GM12873 (cell line): Measurements from ENCODE around the gene GSE1.

Experiments
- CTCF ChIP-seq: IDR thresholded peaks from 2 replicates; pipeline ENCODE4 v1.5.1; 2012; ENCODE audit warnings: low read depth, mild to moderate bottlenecking, moderate library complexity, low read length, control low read depth; ENCODE audit not compliant: insufficient read depth; ENCODE audit errors: missing control alignments

The GSE1 gene

DNA sequence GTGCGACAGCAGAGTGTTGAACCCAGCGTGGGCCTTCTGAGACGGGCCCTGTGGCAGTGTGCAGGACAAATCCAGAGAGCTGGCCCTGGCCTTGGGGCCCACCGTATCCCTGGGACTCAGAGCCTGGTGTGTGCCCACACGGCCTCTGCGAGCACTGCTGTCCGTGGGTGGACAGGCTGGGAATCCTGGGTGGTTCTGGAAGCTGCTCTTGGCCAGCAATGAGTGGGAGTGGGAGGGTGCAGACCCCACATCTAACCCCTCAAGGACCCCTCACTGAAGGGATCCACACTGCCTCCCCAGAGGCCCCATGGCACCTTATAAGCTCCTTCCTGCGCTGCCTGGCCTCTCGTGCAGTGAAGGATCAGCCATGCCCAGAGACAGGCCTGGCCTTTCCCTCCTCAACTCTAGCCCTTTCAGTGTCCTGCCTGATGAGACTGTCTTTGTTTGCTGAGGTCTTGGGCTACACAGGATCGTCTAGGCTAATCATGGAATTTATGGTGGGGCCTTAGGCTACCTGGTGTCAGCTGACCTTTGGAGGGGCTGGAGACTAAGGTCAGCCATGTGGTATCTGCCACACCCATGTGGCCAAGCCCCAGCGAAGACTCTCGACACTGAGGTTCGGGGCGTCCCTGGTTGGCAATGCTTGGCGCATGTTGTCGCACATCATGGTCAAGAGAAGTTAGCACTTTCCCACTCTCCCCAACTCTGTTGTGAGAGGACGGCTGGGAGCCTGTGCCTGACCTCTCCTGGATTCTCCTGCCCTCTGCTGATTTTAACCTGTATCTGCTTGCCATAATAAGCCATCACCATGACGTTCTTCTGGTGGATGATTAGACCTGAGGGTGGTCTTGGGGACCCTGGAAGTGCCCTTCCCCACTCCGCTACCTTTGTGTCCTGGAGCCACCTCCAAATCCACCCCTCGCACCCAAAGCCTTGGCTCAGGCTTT is 92.1 kb downstream of the GSE1 start:
- TF ChIP-seq CTCF: no peak

DNA sequence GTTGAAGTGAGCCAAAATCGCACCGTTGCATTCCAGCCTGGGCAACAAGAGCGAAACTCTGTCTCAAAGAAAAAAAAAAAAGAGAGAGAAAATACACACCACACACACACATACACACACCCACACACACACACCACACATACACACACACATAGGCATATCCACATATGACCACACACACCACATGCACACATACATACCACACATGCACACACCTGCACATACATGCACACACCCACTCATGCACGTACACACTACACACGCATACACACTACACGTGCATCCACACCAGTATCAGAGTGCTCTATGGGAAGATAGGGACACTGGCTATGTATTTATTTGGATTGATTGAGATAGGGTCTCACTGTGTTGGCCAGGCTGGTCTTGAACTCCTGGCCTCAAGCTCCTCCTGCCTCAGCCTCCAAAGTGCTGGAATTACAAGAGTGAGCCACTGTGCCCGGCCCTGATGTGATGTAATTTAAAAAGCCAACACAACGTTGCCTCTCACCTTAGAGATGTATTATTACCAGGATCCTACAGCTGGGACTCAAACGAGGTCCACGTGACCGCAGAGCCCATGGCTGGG is 93.4 kb downstream of the GSE1 start:
- no peak for TF ChIP-seq CTCF

- TF ChIP-seq CTCF: no peak
Measured at GRCh38 chr16:85707528-85708095, 94.5 kb downstream of the GSE1 start.

GRCh38 chr16:85708338-85708737 is 95.2 kb downstream of the GSE1 start:
- TF ChIP-seq CTCF: no peak

DNA sequence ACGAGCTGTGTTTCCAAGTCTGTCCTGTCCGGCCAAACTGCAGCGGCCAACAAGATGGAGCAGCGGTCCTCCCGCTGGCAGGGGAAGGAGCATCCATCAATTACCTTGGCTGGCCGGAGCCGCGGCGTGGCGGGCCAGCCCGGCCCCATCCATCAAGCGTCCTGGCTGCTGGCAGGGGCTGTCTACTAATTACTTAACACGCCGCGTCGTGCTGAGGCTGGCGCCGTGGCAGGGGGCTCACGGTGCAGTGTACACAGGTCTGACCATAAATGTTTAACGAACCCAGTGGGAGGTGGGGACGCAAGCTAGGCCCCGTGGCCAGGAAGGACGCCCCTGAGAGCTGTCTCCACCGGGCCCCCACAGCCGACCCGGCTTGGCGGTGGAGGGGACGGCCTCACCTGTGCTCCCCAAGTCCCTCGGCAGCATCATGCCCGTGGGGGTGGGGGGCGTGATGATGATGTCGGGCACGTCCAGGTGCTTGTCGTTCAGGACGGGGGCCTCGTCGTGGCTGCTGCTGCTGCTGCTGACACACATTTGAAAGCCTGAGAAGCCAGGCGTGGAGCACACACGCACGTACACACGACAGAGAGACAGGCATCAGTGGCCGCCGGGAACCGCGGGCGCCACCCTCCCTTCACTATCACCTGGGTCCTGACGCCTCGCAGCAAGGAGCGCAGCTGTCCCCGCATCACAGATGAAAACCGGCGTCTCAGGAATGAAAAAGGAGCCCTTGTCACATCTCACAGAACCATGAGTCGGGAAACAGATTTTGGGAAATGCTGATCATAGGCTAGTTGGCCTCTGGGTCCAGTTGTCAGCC is 96.9 kb downstream of the GSE1 start:
- no peak for TF ChIP-seq CTCF

- TF ChIP-seq CTCF: no peak
Measured at GRCh38 chr16:85710732-85711131, 97.6 kb downstream of the GSE1 start.

GRCh38 chr16:85711982-85712587 is 99.0 kb downstream of the GSE1 start:
- TF ChIP-seq CTCF: no peak
